Measurements from ENCODE around the gene POLR2H. TPM values are rescaled to one million over a fixed set of nuclear protein-coding genes. Genes with fewer than 3 reads are reported as not detected.

POLR2H gene
- total and polyA plus RNA-seq, 2 experiments from 2014 or later = 66.3 to 81.2 TPM

DNA sequence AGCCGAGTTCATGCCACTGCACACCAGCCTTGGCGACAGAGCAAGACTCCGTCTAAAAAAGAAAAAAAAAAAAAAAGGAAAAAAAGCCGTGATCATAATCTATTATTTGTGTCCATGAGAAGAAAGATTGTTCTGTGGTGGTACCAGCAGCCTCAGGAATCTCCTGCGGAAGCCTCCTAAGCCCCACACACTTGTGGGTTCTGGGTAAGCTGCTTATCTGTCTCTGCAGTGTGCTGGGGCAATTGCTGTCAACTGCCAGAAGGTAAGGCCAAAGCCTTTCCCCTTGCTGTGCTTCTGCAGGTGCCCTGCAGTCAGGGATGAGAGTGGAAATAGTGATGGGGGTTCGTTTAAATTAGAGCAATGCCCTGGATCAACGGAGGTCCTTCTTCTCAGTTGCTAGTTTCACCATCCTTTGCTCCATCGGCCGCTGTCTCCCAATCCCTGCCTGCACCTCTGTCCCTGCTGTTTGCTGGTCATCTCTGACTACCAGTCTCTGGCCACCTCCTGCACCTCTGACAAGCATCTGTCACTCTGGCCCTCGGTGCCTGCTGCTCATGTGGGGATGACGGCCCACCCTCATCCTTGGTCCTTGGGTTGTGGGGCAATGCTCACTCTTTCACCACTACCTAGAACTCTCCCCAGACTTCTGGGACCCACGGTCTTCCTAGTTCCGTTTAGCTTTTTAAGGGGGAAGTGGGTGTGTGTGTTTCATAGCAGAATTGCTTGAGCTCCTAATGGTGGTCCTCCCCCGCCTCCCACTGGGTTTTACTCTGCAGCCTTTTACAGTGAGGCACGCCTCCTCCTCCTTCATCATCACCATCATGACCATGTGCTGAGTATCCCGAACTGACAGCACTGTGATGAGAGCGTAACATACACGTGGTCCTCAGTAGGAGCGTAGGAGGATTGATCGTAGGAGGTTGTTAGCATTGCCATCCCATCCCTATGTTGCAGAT is 43.8 kb downstream of the POLR2H start:
- Histone ChIP-seq H3K9me3 (ENCODE audit: low read depth) (no peaks in the 10 kb centered on the region), H3F3A (ENCODE audit: insufficient read depth) (no peaks in the 10 kb centered on the region), H3K79me2 (ENCODE audit: insufficient read depth) (no peaks in the 10 kb centered on the region), H4K20me1 (ENCODE audit: insufficient read depth) (no peaks in the 10 kb centered on the region), H3K27ac (no peak overlapping the region), H3K27me3 (replicated peaks; ENCODE audit: insufficient read depth) (peaks cover 5% of the 10 kb centered on the region; the same call in 1 of the 2 replicates), H3K36me3 (ENCODE audit: low read depth) (no peaks in the 10 kb centered on the region), H3K9ac (no peak overlapping the region), H3K9me2 (ENCODE audit: insufficient read depth) (no peaks in the 10 kb centered on the region), H2AFZ (no peak overlapping the region), H3K4me3 (no peak overlapping the region), H3K4me2 (ENCODE audit: unreplicated experiment) (no peak overlapping the region), H3K4me1 (ENCODE audit: insufficient read depth) (no peaks in the 10 kb centered on the region)
- WGBS, 2 experiments (ENCODE audit: low coverage in 1 of 2, low lambda C conversion rate in 2 of 2, missing lambda C conversion rate in 2 of 2) = 77 to 79% methylated on average over 20 of the region's 20 CpGs
- no peak for DNase-seq
- in situ Hi-C loops (cut with MboI) = no loop called here
- TF ChIP-seq EZH2phosphoT487 (IDR thresholded peaks at IDR 0.05; ENCODE audit: insufficient read depth, low read depth) (no peak), EZH2 (IDR thresholded peaks at IDR 0.05; ENCODE audit: insufficient read depth, poor library complexity, severe bottlenecking) (no peak)

DNA sequence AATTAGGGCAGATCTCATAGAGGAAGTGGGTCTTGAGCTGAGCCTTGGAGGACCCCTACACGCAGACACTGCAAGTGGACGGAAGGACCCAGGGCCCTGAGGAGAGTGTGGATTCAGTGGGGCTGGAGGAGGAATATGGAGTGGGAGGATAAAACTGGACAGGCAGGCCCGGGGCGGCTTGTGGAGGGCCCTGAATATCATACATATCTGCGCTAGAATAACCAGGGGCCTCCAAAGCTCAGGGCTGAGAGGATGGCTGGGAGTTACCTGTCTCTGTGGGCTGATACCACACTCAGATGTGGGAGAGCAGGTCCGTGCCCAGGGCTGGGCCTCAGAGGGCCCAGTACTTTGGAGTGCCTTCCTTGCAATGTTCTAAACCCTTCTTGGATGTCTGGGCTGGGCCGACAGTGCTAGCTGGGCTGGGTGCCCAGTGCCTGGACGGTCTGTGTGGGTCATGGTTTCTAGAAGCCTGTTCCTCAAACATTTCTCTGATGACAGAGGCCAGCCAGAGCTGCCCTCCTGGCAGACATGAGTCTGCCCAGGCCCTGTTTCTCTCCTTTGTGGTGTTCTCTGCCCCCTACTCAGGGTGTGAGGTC is 47.9 kb downstream of the POLR2H start:
- WGBS, 2 experiments (ENCODE audit: low coverage in 1 of 2, low lambda C conversion rate in 2 of 2, missing lambda C conversion rate in 2 of 2) = 63 to 66% methylated on average over 8 of the region's 8 CpGs
- in situ Hi-C loops (cut with MboI) = no loop called here
- Histone ChIP-seq H3K27ac (no peak overlapping the region), H3K4me1 (ENCODE audit: insufficient read depth) (no peaks in the 10 kb centered on the region), H3K4me2 (ENCODE audit: unreplicated experiment) (no peak overlapping the region), H3K4me3 (no peak overlapping the region), H3K27me3 (replicated peaks; ENCODE audit: insufficient read depth) (no peaks in the 10 kb centered on the region), H3K9ac (no peak overlapping the region), H3K9me2 (ENCODE audit: insufficient read depth) (no peaks in the 10 kb centered on the region), H3F3A (ENCODE audit: insufficient read depth) (no peaks in the 10 kb centered on the region), H3K9me3 (ENCODE audit: low read depth) (no peaks in the 10 kb centered on the region), H4K20me1 (ENCODE audit: insufficient read depth) (no peaks in the 10 kb centered on the region), H3K79me2 (ENCODE audit: insufficient read depth) (no peaks in the 10 kb centered on the region), H2AFZ (no peak overlapping the region), H3K36me3 (ENCODE audit: low read depth) (no peaks in the 10 kb centered on the region)
- TF ChIP-seq EZH2 (IDR thresholded peaks at IDR 0.05; ENCODE audit: insufficient read depth, poor library complexity, severe bottlenecking) (no peak), EZH2phosphoT487 (IDR thresholded peaks at IDR 0.05; ENCODE audit: insufficient read depth, low read depth) (no peak)
- DNase-seq = peak; percentile 15

DNA sequence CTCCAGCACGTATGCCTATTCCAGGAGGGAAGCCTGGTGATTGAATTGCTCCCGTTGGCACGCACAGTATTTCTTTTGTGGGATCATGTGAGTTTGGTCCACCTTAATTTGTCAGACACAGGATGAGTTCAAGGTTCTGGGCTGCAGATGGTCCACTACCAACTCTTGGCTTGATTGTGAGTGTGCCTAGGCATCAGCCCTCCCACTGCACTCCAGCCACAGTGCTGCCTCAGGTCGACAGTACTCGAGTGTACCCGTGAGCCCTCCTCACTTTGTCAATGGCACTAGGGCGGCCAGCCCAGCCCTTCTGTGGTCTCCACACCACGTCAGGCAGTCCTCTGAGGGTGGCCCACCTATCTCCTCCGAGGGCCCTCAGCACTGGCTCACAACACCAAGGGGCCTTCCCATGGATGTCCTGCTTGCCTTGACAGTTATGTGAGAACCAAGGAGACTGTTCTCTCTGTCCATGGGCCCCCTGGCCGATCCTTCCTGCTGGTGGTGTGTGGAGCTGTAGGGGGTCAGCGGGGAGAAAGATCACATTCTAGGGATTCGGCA is 48.5 kb downstream of the POLR2H start:
- Histone ChIP-seq H2AFZ (no peak overlapping the region), H3K79me2 (ENCODE audit: insufficient read depth) (no peaks in the 10 kb centered on the region), H3K4me1 (ENCODE audit: insufficient read depth) (no peaks in the 10 kb centered on the region), H3K27me3 (replicated peaks; ENCODE audit: insufficient read depth) (no peaks in the 10 kb centered on the region), H4K20me1 (ENCODE audit: insufficient read depth) (no peaks in the 10 kb centered on the region), H3K9ac (no peak overlapping the region), H3K4me3 (no peak overlapping the region), H3K27ac (no peak overlapping the region), H3K9me2 (ENCODE audit: insufficient read depth) (no peaks in the 10 kb centered on the region), H3K4me2 (ENCODE audit: unreplicated experiment) (no peak overlapping the region), H3K9me3 (ENCODE audit: low read depth) (no peaks in the 10 kb centered on the region), H3F3A (ENCODE audit: insufficient read depth) (no peaks in the 10 kb centered on the region), H3K36me3 (ENCODE audit: low read depth) (no peaks in the 10 kb centered on the region)
- TF ChIP-seq EZH2 (IDR thresholded peaks at IDR 0.05; ENCODE audit: insufficient read depth, poor library complexity, severe bottlenecking) (no peak), EZH2phosphoT487 (IDR thresholded peaks at IDR 0.05; ENCODE audit: insufficient read depth, low read depth) (no peak)
- no peak for DNase-seq
- WGBS, 2 experiments (ENCODE audit: low coverage in 1 of 2, low lambda C conversion rate in 2 of 2, missing lambda C conversion rate in 2 of 2) = 72 to 77% methylated on average over 12 of the region's 12 CpGs
- in situ Hi-C loops (cut with MboI) = no loop called here

DNA sequence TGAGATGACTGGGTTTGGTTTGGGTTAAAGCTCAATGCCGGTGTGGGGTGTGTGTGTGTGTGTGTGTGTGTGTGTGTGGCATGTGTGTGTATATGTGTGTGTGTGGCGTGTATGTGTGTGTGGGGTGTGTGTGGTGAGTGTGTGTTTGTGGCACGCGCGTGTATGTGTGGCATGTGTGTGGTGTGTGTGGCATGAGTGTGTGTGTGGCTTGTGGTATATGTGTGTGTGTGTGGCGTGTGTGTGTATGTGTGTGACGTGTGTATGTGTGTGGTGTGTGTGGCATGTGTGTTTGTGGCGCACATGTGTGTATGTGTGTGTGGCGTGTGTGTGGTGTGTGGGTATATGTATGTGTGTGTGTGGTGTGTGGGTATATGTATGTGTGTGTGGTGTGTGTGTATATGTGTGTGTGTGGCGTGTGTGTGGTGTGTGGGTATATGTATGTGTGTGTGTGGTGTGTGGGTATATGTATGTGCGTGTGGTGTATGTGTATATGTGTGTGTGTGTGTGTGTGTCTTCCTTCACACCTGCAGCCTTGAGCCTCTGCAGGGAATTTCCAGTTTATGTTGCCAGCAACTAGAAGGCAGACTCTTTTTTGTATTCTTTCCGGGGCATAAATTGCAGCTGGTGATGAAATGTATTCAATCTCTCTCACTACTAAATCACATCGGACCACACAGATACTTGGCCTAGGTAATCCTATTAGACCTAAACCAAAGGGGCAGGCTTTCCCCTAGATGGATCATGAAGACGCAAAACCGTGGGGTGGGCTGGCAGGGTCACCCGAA is 53.1 kb downstream of the POLR2H start:
- no peak for DNase-seq
- Histone ChIP-seq H2AFZ (no peak overlapping the region), H3K4me2 (ENCODE audit: unreplicated experiment) (no peak overlapping the region), H3K79me2 (ENCODE audit: insufficient read depth) (no peaks in the 10 kb centered on the region), H3K4me1 (ENCODE audit: insufficient read depth) (no peaks in the 10 kb centered on the region), H3K9ac (no peak overlapping the region), H3K27me3 (replicated peaks; ENCODE audit: insufficient read depth) (no peaks in the 10 kb centered on the region), H3K4me3 (no peak overlapping the region), H4K20me1 (ENCODE audit: insufficient read depth) (no peaks in the 10 kb centered on the region), H3K27ac (no peak overlapping the region), H3K9me2 (ENCODE audit: insufficient read depth) (no peaks in the 10 kb centered on the region), H3K36me3 (ENCODE audit: low read depth) (no peaks in the 10 kb centered on the region), H3F3A (ENCODE audit: insufficient read depth) (no peaks in the 10 kb centered on the region), H3K9me3 (ENCODE audit: low read depth) (no peaks in the 10 kb centered on the region)
- TF ChIP-seq EZH2phosphoT487 (IDR thresholded peaks at IDR 0.05; ENCODE audit: insufficient read depth, low read depth) = no peak
- no peak for TF ChIP-seq EZH2 (IDR thresholded peaks at IDR 0.05; ENCODE audit: insufficient read depth, poor library complexity, severe bottlenecking)
- in situ Hi-C loops (cut with MboI) = no loop called here
- WGBS, 2 experiments (ENCODE audit: low coverage in 1 of 2, low lambda C conversion rate in 2 of 2, missing lambda C conversion rate in 2 of 2) = 83 to 87% methylated on average over 12 to 16 of the region's 16 CpGs

Data from GM23248 (cell line).